ENCODE measurements around the gene CTAGE9.

CTAGE9 gene

DNA sequence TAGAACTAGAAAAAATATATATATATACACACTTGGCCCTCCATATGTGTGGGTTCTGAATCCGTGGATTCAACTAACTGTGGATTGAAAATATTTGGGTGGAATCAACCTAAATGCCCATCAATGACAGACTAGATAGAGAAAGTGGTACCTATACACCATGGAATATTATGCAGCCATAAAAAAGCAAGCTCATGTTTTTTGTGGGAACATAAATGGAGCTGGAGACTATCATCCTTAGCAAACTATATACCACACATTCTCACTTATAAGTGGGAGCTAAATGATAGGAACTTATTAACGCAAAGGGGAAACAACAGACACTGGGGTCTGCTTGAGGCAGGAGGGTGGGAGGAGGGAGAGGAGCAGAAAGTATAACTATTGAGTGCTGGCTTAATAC is 37.6 kb downstream of the CTAGE9 start:
- H3K4me2 ChIP-seq (ENCODE audit: low read depth, low read length, poor library complexity, severe bottlenecking): no peak overlapping the region
- no peaks in the 10 kb centered on the region for H4K20me1 ChIP-seq (ENCODE audit: low read depth, low read length)
- H3K9me3 ChIP-seq (ENCODE audit: insufficient read depth, low read length): no peaks in the 10 kb centered on the region

DNA sequence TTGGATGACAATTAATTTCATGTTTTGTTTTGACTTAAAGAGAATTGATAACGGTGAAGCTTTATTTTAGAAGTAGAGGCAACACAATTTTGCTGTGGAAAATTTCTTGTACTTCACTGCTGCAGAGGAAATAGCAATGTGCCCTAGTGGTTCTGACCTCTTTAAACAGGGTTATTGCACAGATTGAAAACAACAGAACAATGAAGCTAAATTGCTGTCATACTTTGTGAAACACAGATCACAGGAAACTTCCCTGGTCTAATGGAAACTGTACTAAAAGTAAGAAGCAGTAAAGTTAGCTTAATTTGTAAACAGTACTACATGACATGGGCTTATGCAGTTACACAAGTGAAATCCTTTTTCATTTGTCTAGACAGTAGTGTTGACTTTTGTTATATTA is 40.9 kb downstream of the CTAGE9 start:
- Histone ChIP-seq H3K9me2 (replicated peaks; ENCODE audit: insufficient read depth, low read length) (no peaks in the 10 kb centered on the region), H3K27ac (ENCODE audit: low read depth, low read length) (no peak overlapping the region), H3K9me3 (ENCODE audit: insufficient read depth, low read length) (no peaks in the 10 kb centered on the region), H3K4me2 (ENCODE audit: low read depth, low read length, poor library complexity, severe bottlenecking) (no peak overlapping the region), H3K4me3 (ENCODE audit: insufficient read depth, low read length, poor library complexity, severe bottlenecking) (no peak overlapping the region), H3K79me2 (ENCODE audit: insufficient read depth, low read length) (no peaks in the 10 kb centered on the region; the same call in 1 of the 2 replicates), H3K36me3 (ENCODE audit: low read length) (peaks cover 22% of the 10 kb centered on the region), H3F3A (ENCODE audit: insufficient read depth) (no peaks in the 10 kb centered on the region; the same call in 1 of the 2 replicates), H3K27me3 (ENCODE audit: low read length) (no peaks in the 10 kb centered on the region), H3K9ac (ENCODE audit: low read length) (no peak overlapping the region), H2AFZ (ENCODE audit: low read depth, low read length, severe bottlenecking) (no peak overlapping the region), H4K20me1 (ENCODE audit: low read depth, low read length) (no peaks in the 10 kb centered on the region)
- TF ChIP-seq, protein P1, sequence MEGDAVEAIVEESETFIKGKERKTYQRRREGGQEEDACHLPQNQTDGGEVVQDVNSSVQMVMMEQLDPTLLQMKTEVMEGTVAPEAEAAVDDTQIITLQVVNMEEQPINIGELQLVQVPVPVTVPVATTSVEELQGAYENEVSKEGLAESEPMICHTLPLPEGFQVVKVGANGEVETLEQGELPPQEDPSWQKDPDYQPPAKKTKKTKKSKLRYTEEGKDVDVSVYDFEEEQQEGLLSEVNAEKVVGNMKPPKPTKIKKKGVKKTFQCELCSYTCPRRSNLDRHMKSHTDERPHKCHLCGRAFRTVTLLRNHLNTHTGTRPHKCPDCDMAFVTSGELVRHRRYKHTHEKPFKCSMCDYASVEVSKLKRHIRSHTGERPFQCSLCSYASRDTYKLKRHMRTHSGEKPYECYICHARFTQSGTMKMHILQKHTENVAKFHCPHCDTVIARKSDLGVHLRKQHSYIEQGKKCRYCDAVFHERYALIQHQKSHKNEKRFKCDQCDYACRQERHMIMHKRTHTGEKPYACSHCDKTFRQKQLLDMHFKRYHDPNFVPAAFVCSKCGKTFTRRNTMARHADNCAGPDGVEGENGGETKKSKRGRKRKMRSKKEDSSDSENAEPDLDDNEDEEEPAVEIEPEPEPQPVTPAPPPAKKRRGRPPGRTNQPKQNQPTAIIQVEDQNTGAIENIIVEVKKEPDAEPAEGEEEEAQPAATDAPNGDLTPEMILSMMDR (IDR thresholded peaks at IDR 0.05; ENCODE audit: insufficient read depth, low read length, poor library complexity, severe bottlenecking): no peak
- no peak for TF ChIP-seq EZH2phosphoT487 (conservative IDR thresholded peaks at IDR 0.05; ENCODE audit: low read length)

More for the DNA sequence above, 37.6 kb downstream of the CTAGE9 start:
- H3K9me2 ChIP-seq (replicated peaks; ENCODE audit: insufficient read depth, low read length): no peaks in the 10 kb centered on the region
- no peak for TF ChIP-seq EZH2phosphoT487 (conservative IDR thresholded peaks at IDR 0.05; ENCODE audit: low read length)
- TF ChIP-seq, protein P1 (IDR thresholded peaks at IDR 0.05; ENCODE audit: insufficient read depth, low read length, poor library complexity, severe bottlenecking): no peak
- no peaks in the 10 kb centered on the region for H3K79me2 ChIP-seq (ENCODE audit: insufficient read depth, low read length)
- no peaks in the 10 kb centered on the region for H3K27me3 ChIP-seq (ENCODE audit: low read length)
- H3K9ac ChIP-seq (ENCODE audit: low read length): no peak overlapping the region
- H3K4me3 ChIP-seq (ENCODE audit: insufficient read depth, low read length, poor library complexity, severe bottlenecking): no peak overlapping the region
- no peak overlapping the region for H3K27ac ChIP-seq (ENCODE audit: low read depth, low read length)
- no peaks in the 10 kb centered on the region; the same call in 1 of the 2 replicates for H3F3A ChIP-seq (ENCODE audit: insufficient read depth)
- no peak overlapping the region for H2AFZ ChIP-seq (ENCODE audit: low read depth, low read length, severe bottlenecking)
- H3K36me3 ChIP-seq (ENCODE audit: low read length): peaks cover 20% of the 10 kb centered on the region

DNA sequence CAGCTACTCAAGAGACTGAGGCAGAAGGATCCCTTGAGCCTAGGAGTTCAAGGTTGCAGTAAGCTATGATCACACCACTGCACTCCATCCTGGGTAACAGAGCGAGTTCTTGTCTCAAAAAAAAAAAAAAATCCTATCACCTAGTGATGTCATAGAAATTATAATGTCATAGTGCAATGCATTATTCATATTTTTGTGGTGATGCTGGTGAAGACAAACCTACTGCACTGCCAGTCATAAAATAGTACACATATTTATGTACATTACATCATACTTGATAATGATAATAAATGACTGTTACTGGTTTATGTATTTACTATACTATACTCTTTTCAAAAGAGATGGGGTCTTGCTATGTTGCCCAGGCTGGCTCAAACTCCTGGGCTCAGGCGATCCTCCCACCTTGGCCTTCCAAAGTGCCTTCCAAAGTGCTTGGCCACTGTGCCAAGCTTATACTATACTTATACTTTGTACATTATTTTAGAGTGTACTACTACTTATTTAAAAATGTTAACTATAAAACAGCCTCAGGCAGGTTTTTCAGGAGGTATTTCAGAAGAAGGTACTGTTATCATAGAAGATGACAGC is 47.1 kb downstream of the CTAGE9 start:
- H3K4me2 ChIP-seq (ENCODE audit: low read depth, low read length, poor library complexity, severe bottlenecking): no peak overlapping the region
- H2AFZ ChIP-seq (ENCODE audit: low read depth, low read length, severe bottlenecking): no peak overlapping the region
- H3K79me2 ChIP-seq (ENCODE audit: insufficient read depth, low read length): no peaks in the 10 kb centered on the region; the same call in 1 of the 2 replicates
- peaks cover 30% of the 10 kb centered on the region for H3K36me3 ChIP-seq (ENCODE audit: low read length)
- H3K4me3 ChIP-seq (ENCODE audit: insufficient read depth, low read length, poor library complexity, severe bottlenecking): no peak overlapping the region
- no peaks in the 10 kb centered on the region for H4K20me1 ChIP-seq (ENCODE audit: low read depth, low read length)
- no peaks in the 10 kb centered on the region for H3K9me2 ChIP-seq (replicated peaks; ENCODE audit: insufficient read depth, low read length)
- no peaks in the 10 kb centered on the region for H3K9me3 ChIP-seq (ENCODE audit: insufficient read depth, low read length)
- no peak overlapping the region for H3K27ac ChIP-seq (ENCODE audit: low read depth, low read length)
- H3F3A ChIP-seq (ENCODE audit: insufficient read depth): no peaks in the 10 kb centered on the region; the same call in none of the 2 replicates
- no peak for TF ChIP-seq EZH2phosphoT487 (conservative IDR thresholded peaks at IDR 0.05; ENCODE audit: low read length)
- TF ChIP-seq, protein P1 (IDR thresholded peaks at IDR 0.05; ENCODE audit: insufficient read depth, low read length, poor library complexity, severe bottlenecking): no peak
- no peak overlapping the region for H3K9ac ChIP-seq (ENCODE audit: low read length)
- H3K27me3 ChIP-seq (ENCODE audit: low read length): no peaks in the 10 kb centered on the region
